H9 (cell line): Measurements from ENCODE around the gene PRPF6. TPM values are rescaled to one million over a fixed set of nuclear protein-coding genes. Genes with fewer than 3 reads are reported as not detected.

ENCODE experiments used
- DNase-seq: peaks from one replicate; pipeline ENCODE4 v3.0.0-alpha.2; 2017
- H2AFZ ChIP-seq: one replicate; pipeline ENCODE4 v1.6.1; 2013; ENCODE audit warnings: mild to moderate bottlenecking, low read length, control low read depth, moderate library complexity
- H2AK5ac ChIP-seq: 2 replicates; pipeline ENCODE4 v1.6.1; 2013; ENCODE audit warnings: low read length, control low read depth, mixed read lengths; ENCODE audit not compliant: insufficient read length
- H2BK120ac ChIP-seq: one replicate; pipeline ENCODE4 v1.6.1; 2013; ENCODE audit warnings: low read depth, mild to moderate bottlenecking, low read length, control low read depth, inconsistent platforms; ENCODE audit not compliant: poor library complexity, severe bottlenecking
- H2BK12ac ChIP-seq: 2 replicates; pipeline ENCODE4 v1.6.1; 2013; ENCODE audit warnings: low read length, control low read depth, mixed read lengths, low read depth; ENCODE audit not compliant: insufficient read length
- H2BK15ac ChIP-seq: 2 replicates; pipeline ENCODE4 v1.6.1; 2013; ENCODE audit warnings: low read depth, low read length, control low read depth
- H2BK20ac ChIP-seq: one replicate; pipeline ENCODE4 v1.6.1; 2013; ENCODE audit warnings: low read depth, mild to moderate bottlenecking, low read length, control low read depth, inconsistent platforms; ENCODE audit not compliant: poor library complexity, severe bottlenecking
- H2BK5ac ChIP-seq: 2 replicates; pipeline ENCODE4 v1.6.1; 2013; ENCODE audit warnings: low read length, control low read depth, mixed read lengths; ENCODE audit not compliant: insufficient read length
- H3K14ac ChIP-seq: 2 replicates; pipeline ENCODE4 v1.6.1; 2013; ENCODE audit warnings: low read length, control low read depth; ENCODE audit not compliant: insufficient read depth
- H3K18ac ChIP-seq: 2 replicates; pipeline ENCODE4 v1.6.1; 2013; ENCODE audit warnings: low read depth, mild to moderate bottlenecking, mixed read lengths, low read length, control low read depth; ENCODE audit not compliant: insufficient read length
- H3K23ac ChIP-seq: 2 replicates; pipeline ENCODE4 v1.6.1; 2013; ENCODE audit warnings: low read length, control low read depth, mixed read lengths, low read depth; ENCODE audit not compliant: insufficient read length
- H3K23me2 ChIP-seq: 2 replicates; pipeline ENCODE4 v1.6.1; 2013; ENCODE audit warnings: low read depth, mild to moderate bottlenecking, mixed read lengths, low read length, control low read depth; ENCODE audit not compliant: insufficient read length, poor library complexity, severe bottlenecking
- H3K27ac ChIP-seq: 2 replicates; pipeline ENCODE4 v1.5.1; 2013; ENCODE audit warnings: low read length, control low read depth, mixed read lengths, low read depth; ENCODE audit not compliant: insufficient read length
- H3K27me3 ChIP-seq: 2 replicates; pipeline ENCODE4 v1.6.1; 2013; ENCODE audit warnings: low read length, control low read depth, inconsistent platforms; ENCODE audit not compliant: insufficient read depth
- H3K4ac ChIP-seq: 2 replicates; pipeline ENCODE4 v1.6.1; 2013; ENCODE audit warnings: low read depth, mild to moderate bottlenecking, control low read depth, inconsistent platforms, low read length, moderate library complexity
- H3K4me1 ChIP-seq: 2 replicates; pipeline ENCODE4 v1.6.1; 2013; ENCODE audit warnings: low read length, control low read depth, inconsistent platforms; ENCODE audit not compliant: insufficient read depth
- H3K4me2 ChIP-seq: 2 replicates; pipeline ENCODE4 v1.6.1; 2013; ENCODE audit warnings: low read length, control low read depth, mixed read lengths; ENCODE audit not compliant: insufficient read length, insufficient read depth
- H3K56ac ChIP-seq: 2 replicates; pipeline ENCODE4 v1.6.1; 2013; ENCODE audit warnings: low read depth, mild to moderate bottlenecking, mixed read lengths, low read length, control low read depth; ENCODE audit not compliant: insufficient read length
- H3K79me1 ChIP-seq: 2 replicates; pipeline ENCODE4 v1.6.1; 2013; ENCODE audit warnings: low read depth, mild to moderate bottlenecking, moderate library complexity, low read length, control low read depth, inconsistent platforms; ENCODE audit not compliant: insufficient read depth, poor library complexity, severe bottlenecking
- H3K79me2 ChIP-seq: 2 replicates; pipeline ENCODE4 v1.6.1; 2013; ENCODE audit warnings: low read length, control low read depth, inconsistent platforms; ENCODE audit not compliant: insufficient read depth
- H3K9ac ChIP-seq: 2 replicates; pipeline ENCODE4 v1.6.1; 2013; ENCODE audit warnings: low read length, control low read depth, mixed read lengths; ENCODE audit not compliant: insufficient read length; ENCODE audit errors: extremely low read depth
- H3K9me3 ChIP-seq: one replicate; pipeline ENCODE4 v1.6.1; 2013; ENCODE audit warnings: low read depth, low read length, inconsistent platforms; ENCODE audit not compliant: control insufficient read depth
- H3T11ph ChIP-seq: one replicate; pipeline ENCODE4 v1.6.1; 2013; ENCODE audit warnings: mild to moderate bottlenecking, low read length, control low read depth, inconsistent platforms
- H4K20me1 ChIP-seq: one replicate; pipeline ENCODE4 v1.6.1; 2013; ENCODE audit not compliant: control insufficient read depth, insufficient read length, insufficient read depth
- H4K5ac ChIP-seq: 2 replicates; pipeline ENCODE4 v1.6.1; 2013; ENCODE audit warnings: low read depth, mild to moderate bottlenecking, mixed read lengths, low read length, control low read depth; ENCODE audit not compliant: insufficient read length
- H4K8ac ChIP-seq: replicated peaks from 2 replicates; pipeline ENCODE4 v1.6.1; 2013; ENCODE audit warnings: low read length, control low read depth, mixed read lengths, low read depth; ENCODE audit not compliant: insufficient read length
- H4K91ac ChIP-seq: 2 replicates; pipeline ENCODE4 v1.6.1; 2013; ENCODE audit warnings: low read depth, mild to moderate bottlenecking, moderate library complexity, mixed read lengths, low read length, control low read depth; ENCODE audit not compliant: insufficient read length
- H3K27ac Mint-ChIP-seq, 3 experiments: 2 replicates in 2 of 3; 3 replicates in 1 of 3; pipeline ENCODE4 v1.8.0; 2020 to 2021; ENCODE audit warnings: mixed read lengths in 3 of 3, mild to moderate bottlenecking in 1 of 3, moderate library complexity in 1 of 3
- H3K27me3 Mint-ChIP-seq: 2 replicates; pipeline ENCODE4 v1.8.0; 2021; ENCODE audit warnings: low read depth, mild to moderate bottlenecking, moderate library complexity, mixed read lengths
- H3K36me3 Mint-ChIP-seq, 3 experiments: 2 replicates in 2 of 3; 3 replicates in 1 of 3; pipeline ENCODE4 v1.8.0; 2020 to 2021; ENCODE audit warnings: low read depth in 3 of 3, mixed read lengths in 3 of 3; ENCODE audit not compliant: insufficient read depth in 1 of 3
- H3K4me1 Mint-ChIP-seq, 2 experiments: 2 replicates each; pipeline ENCODE4 v1.8.0; 2020; ENCODE audit warnings: mixed read lengths in 2 of 2
- H3K4me3 Mint-ChIP-seq, 2 experiments: 2 replicates in 1 of 2; 3 replicates in 1 of 2; pipeline ENCODE4 v1.8.0; 2020 to 2021; ENCODE audit warnings: mild to moderate bottlenecking in 2 of 2, mixed read lengths in 2 of 2, moderate library complexity in 1 of 2
- H3K9me3 Mint-ChIP-seq, 2 experiments: 2 replicates in 1 of 2; 3 replicates in 1 of 2; pipeline ENCODE4 v1.8.0; 2020; ENCODE audit warnings: mild to moderate bottlenecking in 2 of 2, mixed read lengths in 2 of 2, moderate library complexity in 1 of 2
- CTCF ChIP-seq: fragments of 200-600 bp; sonication (generic); conservative IDR thresholded peaks from 3 replicates; pipeline ENCODE4 v1.8.0; 2021; ENCODE audit warnings: antibody characterized with exemption, mild to moderate bottlenecking
- WGBS: extraction: QIAGEN DNeasy Blood & Tissue Kit; methylation state at CpG from one replicate; pipeline ENCODE4 v1.1.7; 2013; ENCODE audit warnings: missing lambda C conversion rate, low lambda C conversion rate, mixed read lengths; ENCODE audit not compliant: insufficient read length; ENCODE audit errors: extremely low coverage; 5-methylcytosine and 5-hydroxymethylcytosine counted together
- total RNA-seq: library from RNA; stranded (reverse); gene quantifications from 2 replicates; pipeline ENCODE4 v1.2.1, GENCODE V29; 2021

The PRPF6 gene
- total RNA-seq, 1 experiment from 2014 or later, result 87.9 TPM

- Histone ChIP-seq H3K18ac (no peak overlapping the region), H3K9me3 (no peaks in the 10 kb centered on the region), H4K20me1 (no peaks in the 10 kb centered on the region), H3K4ac (no peak overlapping the region), H3K27ac (no peak overlapping the region), H3K56ac (no peak overlapping the region), H3K23ac (no peak overlapping the region), H3K14ac (no peak overlapping the region), H3K79me1 (no peaks in the 10 kb centered on the region), H2BK12ac (no peak overlapping the region), H2AFZ (no peak overlapping the region), H3T11ph (no peak overlapping the region), H2BK120ac (no peak overlapping the region), H2BK5ac (no peak overlapping the region), H4K5ac (no peak overlapping the region), H2AK5ac (no peak overlapping the region), H4K8ac (no peak overlapping the region), H4K91ac (no peak overlapping the region), H3K79me2 (no peaks in the 10 kb centered on the region), H2BK15ac (no peak overlapping the region), H3K23me2 (peaks cover 8% of the 10 kb centered on the region), H3K9ac (no peak overlapping the region), H3K27me3 (no peaks in the 10 kb centered on the region), H3K4me2 (no peak overlapping the region), H2BK20ac (no peak overlapping the region), H3K4me1 (no peaks in the 10 kb centered on the region; the same call in 1 of the 2 replicates)
- no peak for TF ChIP-seq CTCF
- H3K9me3 Mint-ChIP-seq, result no peaks in the 10 kb centered on the region
- H3K27ac Mint-ChIP-seq, result no peak overlapping the region
- peaks cover 24 to 29% of the 10 kb centered on the region in 2 experiments for H3K4me1 Mint-ChIP-seq
- H3K27me3 Mint-ChIP-seq, result peaks cover 24% of the 10 kb centered on the region
- H3K36me3 Mint-ChIP-seq, result no peaks in the 10 kb centered on the region; a peak in 2 of 7 replicates
- no CpG with 5 or more reads among the region's 7 CpGs for WGBS
- no peak overlapping the region for H3K4me3 Mint-ChIP-seq
- no peak for DNase-seq
Observed at GRCh38 chr20:64077541-64077875, 96.6 kb downstream of the PRPF6 start.
